ENCODE results near the gene HUNK. TPM values are rescaled to one million over a fixed set of nuclear protein-coding genes. Genes with fewer than 3 reads are reported as not detected.
A peak's percentile ranks its signal among the peaks of the same experiment; 100 is the strongest.

The HUNK gene
- total and polyA plus RNA-seq, 8 donors, result 2.6 to 17.0 (median 9.0) TPM

DNA sequence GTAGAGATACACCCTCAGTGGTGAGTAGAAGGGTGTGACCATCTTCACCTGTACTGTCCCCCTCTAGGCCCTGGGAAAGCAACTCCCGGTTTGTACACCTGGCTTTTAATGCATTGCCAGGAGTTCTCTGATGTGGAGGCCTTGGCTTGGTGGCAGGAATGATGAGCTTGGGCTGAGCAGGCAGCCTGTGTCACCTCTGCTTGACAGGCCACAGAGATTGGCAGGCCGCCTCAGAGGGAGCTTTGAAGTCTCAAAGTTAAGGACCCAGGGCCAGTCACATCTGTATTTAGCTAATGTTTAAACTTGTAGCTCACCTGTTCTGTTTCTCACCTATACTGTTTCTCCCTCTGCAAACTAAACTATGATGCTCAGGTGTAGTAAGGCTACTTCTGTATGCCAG lies 28.5 kb downstream of the HUNK start:
- no peaks in the 10 kb centered on the region for H3K9me3 ChIP-seq
- no peaks in the 10 kb centered on the region for H3K36me3 ChIP-seq
- WGBS, 2 donors, result 16 to 23% methylated on average over 2 of the region's 2 CpGs
- peak overlapping the region; percentile 89 to 96 (median 96) for H3K27ac ChIP-seq
- intact Hi-C loops (cut with DNase I), result loop anchor here in 1 of 3 donors (2.0 kb wide), 1 partner anchor 27 kb away; no protein-coding TSS in a partner anchor
- TF ChIP-seq, protein P1, sequence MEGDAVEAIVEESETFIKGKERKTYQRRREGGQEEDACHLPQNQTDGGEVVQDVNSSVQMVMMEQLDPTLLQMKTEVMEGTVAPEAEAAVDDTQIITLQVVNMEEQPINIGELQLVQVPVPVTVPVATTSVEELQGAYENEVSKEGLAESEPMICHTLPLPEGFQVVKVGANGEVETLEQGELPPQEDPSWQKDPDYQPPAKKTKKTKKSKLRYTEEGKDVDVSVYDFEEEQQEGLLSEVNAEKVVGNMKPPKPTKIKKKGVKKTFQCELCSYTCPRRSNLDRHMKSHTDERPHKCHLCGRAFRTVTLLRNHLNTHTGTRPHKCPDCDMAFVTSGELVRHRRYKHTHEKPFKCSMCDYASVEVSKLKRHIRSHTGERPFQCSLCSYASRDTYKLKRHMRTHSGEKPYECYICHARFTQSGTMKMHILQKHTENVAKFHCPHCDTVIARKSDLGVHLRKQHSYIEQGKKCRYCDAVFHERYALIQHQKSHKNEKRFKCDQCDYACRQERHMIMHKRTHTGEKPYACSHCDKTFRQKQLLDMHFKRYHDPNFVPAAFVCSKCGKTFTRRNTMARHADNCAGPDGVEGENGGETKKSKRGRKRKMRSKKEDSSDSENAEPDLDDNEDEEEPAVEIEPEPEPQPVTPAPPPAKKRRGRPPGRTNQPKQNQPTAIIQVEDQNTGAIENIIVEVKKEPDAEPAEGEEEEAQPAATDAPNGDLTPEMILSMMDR (IDR thresholded peaks at IDR 0.05), result no peak
- no peak for FAIRE-seq
- no peaks in the 10 kb centered on the region for H3K27me3 ChIP-seq
- H3K4me1 ChIP-seq, result peaks cover 35 to 57% (median 54%) of the 10 kb centered on the region in 3 donors
- DNase-seq, result peak; percentile 78 to 94 (median 87)
- H3K4me3 ChIP-seq, result peak overlapping the region in 2 of 4 donors; percentile 6 to 19
- peak; percentile 75 to 85 (median 82) for ATAC-seq

DNA sequence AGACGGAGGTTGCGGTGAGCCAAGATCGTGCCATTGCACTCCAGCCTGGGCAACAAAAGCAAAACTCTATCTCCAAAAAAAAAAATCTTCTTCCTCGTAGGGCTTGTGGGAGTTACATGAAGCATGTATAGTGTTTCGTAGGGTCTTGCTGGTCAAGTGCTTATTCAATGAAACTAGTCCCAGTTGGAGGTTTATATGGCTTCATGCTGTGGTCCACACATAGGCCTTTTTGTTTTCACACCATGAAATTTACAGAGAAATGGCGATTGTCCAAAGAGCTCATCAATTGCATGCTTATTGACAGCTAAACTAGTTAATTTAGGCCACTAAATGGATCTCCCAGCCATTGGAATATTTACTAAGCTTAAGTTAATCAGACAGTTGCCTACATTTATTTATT lies 29.6 kb downstream of the HUNK start:
- no peak for FAIRE-seq
- TF ChIP-seq, protein P1 (IDR thresholded peaks at IDR 0.05), result no peak
- no peak for DNase-seq
- Histone ChIP-seq H3K9me3 (no peaks in the 10 kb centered on the region), H3K27me3 (no peaks in the 10 kb centered on the region), H3K4me3 (no peak overlapping the region), H3K4me1 (peaks cover 32 to 54% (median 52%) of the 10 kb centered on the region in 3 donors), H3K27ac (peak overlapping the region in 3 of 4 donors; percentile 89 to 96 (median 96)), H3K36me3 (no peaks in the 10 kb centered on the region)
- ATAC-seq, result no peak
- intact Hi-C loops (cut with DNase I), result no loop called here
- WGBS, 2 donors, result 94 to 96% methylated on average over 6 of the region's 6 CpGs

DNA sequence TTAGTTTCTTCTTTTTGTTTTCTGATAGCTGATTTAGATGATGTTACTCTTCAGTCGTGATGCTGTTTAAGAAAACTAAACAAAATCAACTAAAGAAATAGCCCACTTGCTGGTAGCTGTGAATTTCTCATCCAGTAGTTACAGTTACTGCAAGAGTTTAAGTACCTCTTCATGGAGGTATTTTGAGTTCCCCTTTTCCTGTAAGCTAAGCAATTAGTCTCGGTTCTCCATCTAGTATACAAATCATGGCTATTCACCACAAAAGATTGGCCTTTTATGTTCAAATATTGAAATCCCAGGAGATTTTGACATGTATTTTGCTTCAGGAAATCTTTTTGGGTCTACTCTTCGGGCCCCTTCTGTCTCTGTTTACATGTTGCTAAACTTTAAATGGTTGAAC lies 31.1 kb downstream of the HUNK start:
- Histone ChIP-seq H3K27ac (no peak overlapping the region), H3K27me3 (no peaks in the 10 kb centered on the region), H3K4me1 (peaks cover 42 to 60% (median 58%) of the 10 kb centered on the region in 3 donors), H3K4me3 (no peak overlapping the region), H3K9me3 (no peaks in the 10 kb centered on the region), H3K36me3 (no peaks in the 10 kb centered on the region)
- intact Hi-C loops (cut with DNase I), result no loop called here
- 90 to 91% methylated on average over 3 of the region's 3 CpGs for WGBS, 2 donors
- no peak for DNase-seq
- FAIRE-seq, result no peak
- TF ChIP-seq, protein P1 (IDR thresholded peaks at IDR 0.05), result no peak
- ATAC-seq, result no peak

DNA sequence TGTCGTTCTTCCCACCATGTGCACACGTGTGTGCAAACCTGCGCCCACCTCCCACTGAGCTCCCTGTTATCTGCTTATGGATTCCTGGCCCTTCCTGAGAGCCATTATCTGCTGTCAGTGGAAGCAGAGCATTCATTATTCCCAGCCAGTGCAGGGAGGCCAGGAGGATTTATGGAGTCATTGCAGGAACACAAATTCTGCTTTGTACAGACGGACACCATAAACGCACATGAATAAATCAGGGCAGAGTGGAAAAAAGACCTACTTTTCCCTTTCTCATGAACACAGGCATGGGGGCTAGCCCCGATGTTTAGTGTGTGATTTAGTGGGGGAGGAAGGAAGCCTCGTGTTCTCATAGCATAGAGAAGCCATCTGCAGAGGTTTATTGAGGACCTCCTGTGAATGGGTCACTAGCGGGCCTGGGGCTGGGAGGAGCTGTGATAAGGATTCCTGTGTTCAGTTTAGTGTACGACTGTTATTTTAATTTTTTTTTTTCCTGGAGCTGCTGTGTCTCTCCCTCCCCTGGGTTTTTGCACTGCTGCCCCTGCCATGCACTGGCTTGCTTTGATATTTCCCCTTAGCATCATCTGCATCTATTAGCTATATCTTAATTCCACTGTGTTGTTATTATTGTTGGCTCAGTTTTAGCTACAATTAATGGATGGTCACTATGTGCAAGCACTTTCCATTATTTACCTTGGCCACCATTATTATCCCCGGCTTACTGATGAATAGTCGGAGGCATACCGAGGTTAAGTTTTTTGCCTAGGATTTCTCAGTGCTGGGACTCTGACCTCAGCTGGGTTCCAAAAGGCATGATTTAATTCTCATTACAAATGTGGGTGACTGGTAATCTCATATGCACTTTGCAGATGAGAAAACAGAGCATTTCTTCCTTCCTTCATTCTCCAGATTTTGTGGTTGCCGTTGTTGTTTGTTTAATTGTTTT lies 33.0 kb downstream of the HUNK start:
- Histone ChIP-seq H3K9me3 (no peaks in the 10 kb centered on the region), H3K27ac (no peak overlapping the region), H3K27me3 (no peaks in the 10 kb centered on the region), H3K4me1 (peaks cover 34 to 53% (median 48%) of the 10 kb centered on the region in 3 donors), H3K4me3 (no peak overlapping the region), H3K36me3 (no peaks in the 10 kb centered on the region)
- ATAC-seq (no peak), FAIRE-seq (no peak), DNase-seq (no peak)
- intact Hi-C loops (cut with DNase I), result no loop called here
- TF ChIP-seq, protein P1 (IDR thresholded peaks at IDR 0.05), result no peak
- 57 to 63% methylated on average over 13 of the region's 13 CpGs for WGBS, 2 donors
